ENCODE data around the gene STRA6. TPM values are rescaled to one million over a fixed set of nuclear protein-coding genes. Genes with fewer than 3 reads are reported as not detected.

Gene STRA6
- total RNA-seq, 1 experiment from 2014 or later, result 0.54 TPM

DNA sequence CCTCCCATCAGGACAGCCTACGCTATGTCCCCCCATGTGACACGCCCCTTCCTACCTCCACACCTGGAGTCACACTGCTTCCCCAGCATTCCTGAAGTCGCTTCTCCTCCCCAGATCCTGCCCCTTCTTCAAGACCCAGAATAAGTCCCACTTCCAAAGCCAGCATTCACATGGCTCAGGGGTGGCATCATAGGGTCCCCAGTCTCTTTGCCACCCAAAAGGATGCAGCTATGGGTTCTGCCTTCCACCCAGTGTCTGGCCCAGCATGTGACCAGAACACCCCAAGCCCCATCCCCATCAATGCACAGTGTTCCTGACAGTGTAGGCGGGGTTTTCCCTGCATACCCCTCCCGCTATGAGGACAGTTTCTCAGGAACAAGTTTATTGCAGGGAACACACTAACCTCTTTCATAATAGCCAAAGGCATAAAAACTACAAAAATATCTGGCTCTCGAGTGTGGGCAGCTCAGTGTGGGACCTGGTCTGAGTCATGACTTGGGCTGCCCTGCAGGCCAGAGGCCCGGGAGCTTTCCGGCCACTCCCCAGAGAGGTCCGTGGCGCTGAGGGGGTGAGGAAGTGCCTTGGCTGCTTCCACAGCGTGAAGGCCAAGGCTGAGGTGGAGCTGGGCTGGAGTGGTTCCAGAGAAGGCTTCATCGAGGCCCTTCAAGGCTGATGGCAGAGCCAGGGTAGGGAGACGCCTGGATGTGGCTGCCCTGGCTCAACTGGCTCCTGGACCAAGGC lies 23.3 kb downstream of the STRA6 start:
- peaks cover 13% of the 10 kb centered on the region; the same call in 1 of the 2 replicates for H3K27me3 ChIP-seq (ENCODE audit: insufficient read depth, low read length)
- no peaks in the 10 kb centered on the region for H3K79me2 ChIP-seq (ENCODE audit: insufficient read depth, low read length)
- H3K36me3 ChIP-seq (ENCODE audit: control insufficient read depth in 1 of 2, insufficient read depth in 2 of 2, low read length in 2 of 2), result no peaks in the 10 kb centered on the region
- H3K4me3 ChIP-seq (replicated peaks in 1 of 2; ENCODE audit: low read depth in 1 of 2, low read length in 2 of 2), result no peak overlapping the region
- H3K4me2 ChIP-seq (ENCODE audit: low read length), result peak overlapping the region; percentile 50
- no peak overlapping the region for H3K9ac ChIP-seq (ENCODE audit: low read length)
- no peaks in the 10 kb centered on the region for H3K9me2 ChIP-seq (ENCODE audit: insufficient read depth)
- H4K20me1 ChIP-seq (ENCODE audit: insufficient read depth), result no peaks in the 10 kb centered on the region
- intact Hi-C loops (cut with micrococcal nuclease), result no loop called here
- H2AFZ ChIP-seq (ENCODE audit: low read depth, low read length, poor library complexity, severe bottlenecking), result no peak overlapping the region
- DNase-seq (ENCODE audit: low read depth, low spot score), result no peak
- ChIA-PET CTCF (no interaction called here), RAD21 (ENCODE audit: low non-redundant PET in 1 of 2, low total read pairs in 2 of 2, uncharacterized antibody in 2 of 2, unreplicated experiment in 2 of 2) (no interaction called here), POLR2A (no interaction called here)
- no TSS peak for BruUV-seq (replicated peaks)
- peak; percentile 80 for ATAC-seq
- peak overlapping the region; percentile 6; the same call in 1 of the 2 replicates for H3K27ac ChIP-seq (ENCODE audit: low read depth, low read length)
- no peak for TF ChIP-seq JUND (IDR thresholded peaks at IDR 0.05)
- peak; percentile 17 for TF ChIP-seq TCF7L2 (IDR thresholded peaks at IDR 0.05; ENCODE audit: borderline replicate concordance, extremely low read depth, insufficient read depth, insufficient read length)
- peaks cover 8 to 21% of the 10 kb centered on the region in 2 experiments; a peak in 3 of 4 replicates for H3K4me1 ChIP-seq (ENCODE audit: control insufficient read depth in 1 of 2, insufficient read depth in 2 of 2, low read length in 2 of 2)
- no peaks in the 10 kb centered on the region for H3K9me3 ChIP-seq (ENCODE audit: control insufficient read depth in 1 of 2, insufficient read depth in 1 of 2, low read depth in 1 of 2, low read length in 2 of 2)

DNA sequence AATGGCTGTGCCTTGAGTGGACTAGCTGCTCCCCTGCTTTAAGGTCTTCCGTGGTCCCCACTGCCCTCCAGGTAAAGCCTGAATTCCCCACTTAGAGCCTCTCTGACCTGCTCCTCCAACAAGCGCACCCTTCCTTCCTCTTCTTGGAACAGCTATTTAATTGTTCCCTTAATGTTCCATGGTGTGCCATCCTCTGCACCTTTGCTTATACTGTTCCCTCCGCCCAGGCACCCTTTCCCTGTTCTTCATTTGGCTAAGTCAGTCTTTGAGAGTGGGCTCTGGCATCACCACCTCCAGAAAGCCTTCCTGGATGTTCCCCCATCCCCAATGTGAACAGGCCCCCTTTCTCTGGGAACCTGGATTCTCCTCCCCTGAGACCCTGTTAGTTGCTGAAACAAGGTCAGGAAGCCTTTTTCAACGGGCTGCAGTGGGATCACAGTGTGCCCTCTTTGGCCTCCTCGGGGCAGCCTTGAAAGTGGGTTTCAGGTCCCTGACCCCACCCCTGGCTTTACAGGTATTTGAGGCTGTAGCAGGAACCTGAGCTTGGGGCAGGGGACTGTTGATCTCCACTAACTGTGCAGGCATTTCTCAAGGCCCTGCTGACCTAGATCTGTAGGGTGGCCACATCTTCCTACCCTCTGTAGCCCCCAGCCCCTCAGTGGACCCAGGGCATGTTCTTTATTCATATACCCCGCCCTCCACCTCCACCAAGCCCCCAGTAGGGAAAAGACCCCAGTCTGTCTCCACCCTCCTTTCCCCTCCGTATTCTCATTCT lies 24.1 kb downstream of the STRA6 start:
- TF ChIP-seq EGR1 (IDR thresholded peaks at IDR 0.05; ENCODE audit: low read depth) (no peak), ZNF274 (IDR thresholded peaks at IDR 0.05; ENCODE audit: low read depth, low read length) (no peak), ELF1 (IDR thresholded peaks at IDR 0.05; ENCODE audit: borderline replicate concordance, low read depth) (no peak), POLR2A (IDR thresholded peaks at IDR 0.05; ENCODE audit: borderline replicate concordance, extremely low read depth, insufficient read depth, insufficient read length) (no peak)
- TF ChIP-seq, protein P1, sequence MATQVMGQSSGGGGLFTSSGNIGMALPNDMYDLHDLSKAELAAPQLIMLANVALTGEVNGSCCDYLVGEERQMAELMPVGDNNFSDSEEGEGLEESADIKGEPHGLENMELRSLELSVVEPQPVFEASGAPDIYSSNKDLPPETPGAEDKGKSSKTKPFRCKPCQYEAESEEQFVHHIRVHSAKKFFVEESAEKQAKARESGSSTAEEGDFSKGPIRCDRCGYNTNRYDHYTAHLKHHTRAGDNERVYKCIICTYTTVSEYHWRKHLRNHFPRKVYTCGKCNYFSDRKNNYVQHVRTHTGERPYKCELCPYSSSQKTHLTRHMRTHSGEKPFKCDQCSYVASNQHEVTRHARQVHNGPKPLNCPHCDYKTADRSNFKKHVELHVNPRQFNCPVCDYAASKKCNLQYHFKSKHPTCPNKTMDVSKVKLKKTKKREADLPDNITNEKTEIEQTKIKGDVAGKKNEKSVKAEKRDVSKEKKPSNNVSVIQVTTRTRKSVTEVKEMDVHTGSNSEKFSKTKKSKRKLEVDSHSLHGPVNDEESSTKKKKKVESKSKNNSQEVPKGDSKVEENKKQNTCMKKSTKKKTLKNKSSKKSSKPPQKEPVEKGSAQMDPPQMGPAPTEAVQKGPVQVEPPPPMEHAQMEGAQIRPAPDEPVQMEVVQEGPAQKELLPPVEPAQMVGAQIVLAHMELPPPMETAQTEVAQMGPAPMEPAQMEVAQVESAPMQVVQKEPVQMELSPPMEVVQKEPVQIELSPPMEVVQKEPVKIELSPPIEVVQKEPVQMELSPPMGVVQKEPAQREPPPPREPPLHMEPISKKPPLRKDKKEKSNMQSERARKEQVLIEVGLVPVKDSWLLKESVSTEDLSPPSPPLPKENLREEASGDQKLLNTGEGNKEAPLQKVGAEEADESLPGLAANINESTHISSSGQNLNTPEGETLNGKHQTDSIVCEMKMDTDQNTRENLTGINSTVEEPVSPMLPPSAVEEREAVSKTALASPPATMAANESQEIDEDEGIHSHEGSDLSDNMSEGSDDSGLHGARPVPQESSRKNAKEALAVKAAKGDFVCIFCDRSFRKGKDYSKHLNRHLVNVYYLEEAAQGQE (IDR thresholded peaks at IDR 0.05; ENCODE audit: low read depth), result no peak
- intact Hi-C loops (cut with micrococcal nuclease), result no loop called here
- ATAC-seq, result no peak

More for the DNA sequence above, 24.1 kb downstream of the STRA6 start:
- BruUV-seq (replicated peaks), result no TSS peak
- H2AFZ ChIP-seq (ENCODE audit: low read depth, low read length, poor library complexity, severe bottlenecking), result no peak overlapping the region
- no peak overlapping the region for H3K4me3 ChIP-seq (replicated peaks in 1 of 2; ENCODE audit: low read depth in 1 of 2, low read length in 2 of 2)
- H3K4me1 ChIP-seq (ENCODE audit: control insufficient read depth in 1 of 2, insufficient read depth in 2 of 2, low read length in 2 of 2), result peaks cover 8 to 21% of the 10 kb centered on the region in 2 experiments; a peak in 3 of 4 replicates
- CTCF ChIA-PET, result no interaction called here
- no peaks in the 10 kb centered on the region for H3K9me2 ChIP-seq (ENCODE audit: insufficient read depth)
- no peaks in the 10 kb centered on the region for H4K20me1 ChIP-seq (ENCODE audit: insufficient read depth)
- RAD21 ChIA-PET (ENCODE audit: low non-redundant PET in 1 of 2, low total read pairs in 2 of 2, uncharacterized antibody in 2 of 2, unreplicated experiment in 2 of 2), result no interaction called here
- H3K27me3 ChIP-seq (ENCODE audit: insufficient read depth, low read length), result peaks cover 7% of the 10 kb centered on the region; the same call in 1 of the 2 replicates
- H3K9ac ChIP-seq (ENCODE audit: low read length), result no peak overlapping the region
- no peaks in the 10 kb centered on the region for H3K36me3 ChIP-seq (ENCODE audit: control insufficient read depth in 1 of 2, insufficient read depth in 2 of 2, low read length in 2 of 2)
- no peak overlapping the region; the same call in 1 of the 2 replicates for H3K27ac ChIP-seq (ENCODE audit: low read depth, low read length)
- POLR2A ChIA-PET, result no interaction called here
- H3K4me2 ChIP-seq (ENCODE audit: low read length), result no peak overlapping the region
- H3K79me2 ChIP-seq (ENCODE audit: insufficient read depth, low read length), result no peaks in the 10 kb centered on the region
- no peaks in the 10 kb centered on the region for H3K9me3 ChIP-seq (ENCODE audit: control insufficient read depth in 1 of 2, insufficient read depth in 1 of 2, low read depth in 1 of 2, low read length in 2 of 2)
- DNase-seq (ENCODE audit: low read depth, low spot score), result no peak

All from HCT116 (cell line).